HG03097 (cell line): ENCODE measurements around the gene FIZ1.

Source experiments
- ATAC-seq: cut with Tn5 transposase; IDR thresholded peaks from one replicate; pipeline ENCODE4 v1.9.1; 2021; ENCODE audit not compliant: unreplicated experiment, low FRiP score

FIZ1 gene

DNA sequence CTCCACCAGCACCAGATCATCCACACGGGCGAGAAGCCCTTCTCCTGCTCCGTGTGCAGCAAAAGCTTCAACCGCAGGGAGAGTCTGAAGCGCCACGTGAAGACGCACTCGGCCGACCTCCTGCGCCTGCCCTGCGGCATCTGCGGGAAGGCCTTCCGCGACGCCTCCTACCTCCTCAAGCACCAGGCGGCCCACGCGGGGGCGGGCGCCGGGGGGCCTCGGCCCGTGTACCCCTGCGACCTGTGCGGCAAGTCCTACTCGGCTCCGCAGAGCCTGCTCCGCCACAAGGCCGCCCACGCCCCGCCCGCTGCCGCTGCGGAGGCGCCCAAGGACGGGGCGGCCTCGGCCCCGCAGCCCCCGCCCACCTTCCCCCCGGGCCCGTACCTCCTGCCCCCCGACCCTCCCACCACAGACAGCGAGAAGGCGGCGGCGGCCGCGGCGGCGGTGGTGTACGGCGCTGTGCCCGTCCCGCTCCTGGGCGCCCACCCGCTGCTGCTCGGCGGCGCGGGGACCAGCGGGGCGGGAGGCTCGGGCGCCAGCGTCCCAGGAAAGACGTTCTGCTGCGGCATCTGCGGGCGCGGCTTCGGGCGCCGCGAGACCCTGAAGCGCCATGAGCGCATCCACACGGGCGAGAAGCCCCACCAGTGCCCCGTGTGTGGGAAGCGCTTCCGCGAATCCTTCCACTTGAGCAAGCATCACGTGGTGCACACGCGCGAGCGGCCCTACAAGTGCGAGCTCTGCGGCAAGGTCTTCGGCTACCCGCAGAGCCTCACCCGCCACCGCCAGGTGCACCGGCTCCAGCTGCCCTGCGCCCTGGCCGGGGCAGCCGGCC, 15.6 kb upstream of the FIZ1 start:
- ATAC-seq, result no peak

DNA sequence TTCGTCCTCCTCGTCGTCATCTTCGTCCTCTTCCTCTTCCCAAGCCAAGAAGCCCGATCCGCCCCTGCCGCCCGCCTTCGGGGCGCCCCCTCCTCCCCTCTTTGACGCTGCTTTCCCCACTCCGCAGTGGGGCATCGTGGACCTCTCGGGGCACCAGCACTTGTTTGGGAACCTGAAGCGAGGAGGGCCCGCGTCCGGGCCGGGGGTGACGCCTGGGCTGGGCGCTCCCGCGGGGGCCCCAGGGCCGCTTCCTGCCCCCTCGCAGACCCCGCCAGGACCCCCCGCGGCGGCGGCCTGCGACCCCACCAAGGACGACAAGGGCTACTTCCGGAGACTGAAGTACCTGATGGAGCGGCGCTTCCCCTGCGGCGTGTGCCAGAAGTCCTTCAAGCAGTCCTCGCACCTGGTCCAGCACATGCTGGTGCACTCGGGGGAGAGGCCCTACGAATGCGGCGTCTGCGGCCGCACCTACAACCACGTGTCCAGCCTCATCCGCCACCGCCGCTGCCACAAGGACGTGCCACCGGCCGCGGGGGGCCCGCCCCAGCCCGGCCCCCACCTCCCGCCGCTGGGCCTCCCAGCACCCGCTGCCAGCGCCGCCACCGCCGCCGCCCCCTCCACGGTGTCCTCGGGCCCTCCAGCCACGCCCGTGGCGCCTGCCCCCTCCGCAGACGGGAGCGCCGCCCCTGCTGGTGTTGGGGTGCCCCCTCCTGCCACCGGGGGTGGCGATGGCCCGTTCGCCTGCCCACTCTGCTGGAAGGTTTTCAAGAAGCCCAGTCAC, 14.8 kb upstream of the FIZ1 start:
- ATAC-seq, result no peak

DNA sequence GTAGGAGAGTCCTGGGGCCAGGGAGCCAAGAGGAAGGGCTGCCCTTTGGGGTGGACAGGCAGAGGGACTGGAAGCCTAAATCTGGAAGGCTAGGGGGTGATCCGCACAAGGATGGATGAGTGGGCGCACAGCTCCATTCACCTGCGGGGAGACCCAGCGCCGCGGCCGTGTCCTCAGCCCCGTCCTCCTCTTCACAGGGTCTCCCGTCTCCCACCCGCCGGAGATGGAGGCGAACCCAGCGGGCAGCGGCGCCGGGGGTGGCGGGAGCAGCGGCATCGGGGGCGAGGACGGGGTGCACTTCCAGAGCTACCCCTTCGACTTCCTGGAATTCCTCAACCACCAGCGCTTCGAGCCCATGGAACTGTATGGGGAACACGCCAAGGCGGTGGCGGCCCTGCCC, 14.1 kb upstream of the FIZ1 start:
- no peak for ATAC-seq

DNA sequence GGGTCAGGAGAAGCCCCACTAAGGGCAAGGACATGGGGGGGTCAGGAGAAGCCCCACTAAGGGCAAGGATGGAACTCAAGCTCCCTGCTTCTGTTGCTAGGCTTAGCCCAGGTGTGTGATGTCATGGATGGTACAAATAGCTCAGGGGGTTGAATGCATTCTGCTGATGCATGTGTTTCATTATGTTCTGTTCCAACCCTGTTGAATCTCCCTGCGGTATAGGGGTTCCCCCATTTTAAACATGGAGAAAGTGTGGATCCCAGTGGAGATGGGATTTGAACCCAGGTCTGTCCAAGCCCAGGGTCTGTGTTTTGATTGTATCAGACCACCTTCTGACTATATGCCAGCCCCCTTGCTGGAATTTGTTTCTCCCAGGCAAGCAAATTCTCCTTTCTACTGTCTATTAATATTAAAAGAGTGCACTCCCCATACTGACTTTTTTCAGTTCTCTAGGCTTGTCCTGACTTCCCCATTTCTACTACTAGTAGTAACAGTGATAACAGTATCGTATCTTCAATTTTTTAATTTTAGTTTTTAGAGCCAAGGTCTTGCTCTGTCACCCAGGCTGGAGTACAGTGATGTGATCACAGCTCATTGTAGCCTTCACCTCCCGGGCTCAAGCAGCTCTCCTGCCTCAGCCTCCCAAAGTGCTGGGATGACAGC, 12.8 kb upstream of the FIZ1 start:
- ATAC-seq, result no peak

DNA sequence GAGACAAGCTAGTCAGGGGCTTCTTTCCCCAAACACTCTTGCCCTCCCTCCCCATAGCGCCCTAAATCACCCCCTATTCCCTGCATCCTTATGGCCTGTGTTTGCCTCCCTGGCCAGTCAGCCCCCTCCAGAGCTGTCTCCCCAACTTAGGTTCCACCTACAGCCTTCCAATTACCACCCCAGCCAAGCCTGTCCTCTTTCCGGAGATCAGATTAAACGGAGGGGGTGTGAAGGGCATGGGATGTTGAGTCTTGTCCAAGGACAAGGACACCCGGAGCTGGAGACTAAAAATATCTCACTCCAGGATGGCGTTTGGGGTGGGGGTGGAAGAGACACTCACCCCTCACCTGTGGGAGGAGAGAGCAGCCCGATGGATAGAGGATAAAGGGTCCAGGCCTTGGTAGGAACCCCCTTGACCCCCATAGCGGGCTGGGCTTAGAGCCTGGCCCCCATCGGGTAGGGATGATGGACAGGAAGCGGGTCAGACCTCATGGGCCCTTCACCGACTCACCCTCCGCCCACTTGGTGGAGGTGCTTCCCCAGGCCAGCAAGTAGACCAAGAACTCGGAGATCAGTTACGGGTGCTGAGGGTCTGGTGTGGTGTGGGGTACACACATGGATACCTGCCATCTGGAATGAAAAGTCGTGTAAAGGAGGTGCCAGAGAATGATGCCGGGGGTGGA, 12.1 kb upstream of the FIZ1 start:
- no peak for ATAC-seq

DNA sequence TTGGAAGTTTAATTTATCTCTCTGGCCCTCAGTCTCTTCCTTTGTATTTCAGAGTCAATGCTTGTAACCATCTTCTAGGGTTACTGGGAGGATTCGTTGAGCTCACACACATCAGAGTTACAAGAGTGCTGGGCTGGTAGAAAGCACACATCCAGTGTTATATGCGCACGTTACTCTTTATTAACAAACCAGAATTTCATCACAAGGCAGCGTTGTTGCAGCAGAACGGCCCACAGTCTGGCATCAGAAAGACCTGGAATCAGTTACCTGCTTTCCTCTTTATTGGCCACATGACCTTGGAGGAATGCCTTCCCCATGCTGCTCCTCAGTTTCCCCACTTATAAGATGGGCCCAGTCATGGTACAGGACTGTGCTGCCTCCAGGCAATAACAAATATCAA, 10.0 kb upstream of the FIZ1 start:
- ATAC-seq, result no peak

DNA sequence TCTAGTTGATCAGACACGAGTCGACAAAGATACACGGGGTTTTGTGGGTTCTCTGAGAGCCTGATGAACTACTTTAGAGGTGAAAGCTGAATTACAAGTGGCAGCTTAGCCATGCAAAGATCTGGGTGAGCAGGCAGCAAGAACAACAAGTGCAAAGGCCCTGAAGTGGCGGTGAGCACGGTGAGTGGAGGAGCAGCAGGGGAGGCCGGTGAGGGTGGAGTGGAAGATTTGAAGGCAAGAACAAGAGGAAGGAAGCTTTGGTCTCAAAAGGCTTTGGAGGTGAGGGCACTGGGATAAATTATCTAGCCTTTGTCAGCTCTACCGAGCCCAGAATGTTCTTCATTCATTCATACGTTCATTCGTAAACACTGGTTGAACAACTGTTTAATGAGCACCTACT, 7.5 kb upstream of the FIZ1 start:
- no peak for ATAC-seq

DNA sequence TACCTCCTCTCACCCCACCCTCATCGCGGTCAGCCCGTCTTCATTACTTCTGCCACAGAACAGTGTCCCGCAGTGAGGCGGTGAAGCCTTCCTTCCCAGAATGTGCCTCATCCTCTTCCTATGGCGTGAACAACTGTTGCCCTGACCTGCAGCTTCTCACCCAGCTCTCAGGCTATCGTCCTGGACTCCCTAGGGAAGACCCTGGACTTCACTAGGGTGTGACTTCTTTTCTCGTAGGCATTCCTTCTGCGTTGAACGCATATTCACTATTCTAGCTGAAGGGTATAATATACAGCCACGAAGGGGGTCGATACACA, 7.1 kb upstream of the FIZ1 start:
- no peak for ATAC-seq

DNA sequence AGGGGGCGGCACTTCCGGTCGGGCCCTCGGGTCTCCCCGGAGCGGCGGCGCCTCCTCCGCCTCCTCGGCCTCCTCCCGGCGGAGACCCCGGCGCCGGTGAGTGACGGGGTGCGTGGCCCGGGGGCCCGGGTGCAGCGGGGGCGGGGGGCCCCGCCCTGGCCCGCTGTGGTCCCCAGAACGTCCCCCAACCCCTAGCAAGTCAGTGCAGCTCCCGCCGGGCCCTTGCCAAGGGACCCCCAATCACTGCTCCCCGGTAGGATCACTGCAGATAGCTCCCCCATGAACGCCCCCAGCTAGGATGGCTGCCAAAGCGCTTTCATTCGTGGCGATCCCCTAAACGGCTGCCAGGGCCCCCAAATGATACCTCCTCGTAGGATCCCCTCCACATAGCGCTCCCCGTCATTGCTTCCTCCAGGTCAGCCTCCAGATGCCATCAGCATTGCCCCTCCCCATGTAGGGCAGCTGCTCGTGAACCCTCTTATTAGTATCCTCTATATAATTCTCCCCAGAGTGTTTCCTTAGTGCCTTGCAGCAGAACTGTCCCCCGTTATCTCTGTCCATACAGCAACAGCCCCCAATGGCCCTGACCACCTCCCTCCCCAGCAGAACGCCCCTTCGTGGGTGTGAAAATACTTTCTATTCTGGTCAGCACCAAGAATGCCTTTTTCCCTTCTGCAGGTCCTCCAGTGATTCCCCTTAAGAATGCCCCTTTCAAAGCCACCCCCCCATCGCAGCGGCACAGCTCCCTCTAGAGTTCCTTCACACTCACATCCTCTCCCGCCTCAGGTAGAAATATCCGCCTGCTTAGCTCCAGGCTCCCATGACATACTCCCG, 6.5 kb upstream of the FIZ1 start, which contains the start of gene ZNF865:
Gene ZNF865, plus strand, starts transcription at position 11 of the 834 bp plus-strand sequence. CDS start 7,972 bp downstream, outside the sequence.
- peak; percentile 38 for ATAC-seq

DNA sequence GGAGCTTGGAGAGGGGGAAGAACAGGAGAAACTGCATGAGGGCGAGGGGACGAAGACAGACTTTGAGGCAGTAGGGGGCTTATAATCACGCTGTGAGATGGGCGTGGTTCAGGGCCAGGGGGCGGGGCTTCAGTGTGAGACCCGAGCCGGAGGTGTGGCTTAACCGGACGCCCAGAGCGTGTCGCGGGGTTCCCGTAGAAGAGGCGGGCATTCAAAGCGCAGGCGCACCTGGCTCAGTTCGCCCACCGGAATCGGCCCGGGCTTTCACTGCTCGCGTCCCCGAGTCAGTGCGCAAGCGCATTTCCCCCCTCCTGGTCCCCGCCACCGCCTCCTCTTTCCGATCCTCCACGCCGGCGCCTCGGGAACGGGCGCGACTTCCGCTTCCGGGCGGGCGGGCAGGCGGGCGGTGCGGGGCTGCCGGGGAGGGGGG, 5.9 kb upstream of the FIZ1 start:
- peak; percentile 64 for ATAC-seq

DNA sequence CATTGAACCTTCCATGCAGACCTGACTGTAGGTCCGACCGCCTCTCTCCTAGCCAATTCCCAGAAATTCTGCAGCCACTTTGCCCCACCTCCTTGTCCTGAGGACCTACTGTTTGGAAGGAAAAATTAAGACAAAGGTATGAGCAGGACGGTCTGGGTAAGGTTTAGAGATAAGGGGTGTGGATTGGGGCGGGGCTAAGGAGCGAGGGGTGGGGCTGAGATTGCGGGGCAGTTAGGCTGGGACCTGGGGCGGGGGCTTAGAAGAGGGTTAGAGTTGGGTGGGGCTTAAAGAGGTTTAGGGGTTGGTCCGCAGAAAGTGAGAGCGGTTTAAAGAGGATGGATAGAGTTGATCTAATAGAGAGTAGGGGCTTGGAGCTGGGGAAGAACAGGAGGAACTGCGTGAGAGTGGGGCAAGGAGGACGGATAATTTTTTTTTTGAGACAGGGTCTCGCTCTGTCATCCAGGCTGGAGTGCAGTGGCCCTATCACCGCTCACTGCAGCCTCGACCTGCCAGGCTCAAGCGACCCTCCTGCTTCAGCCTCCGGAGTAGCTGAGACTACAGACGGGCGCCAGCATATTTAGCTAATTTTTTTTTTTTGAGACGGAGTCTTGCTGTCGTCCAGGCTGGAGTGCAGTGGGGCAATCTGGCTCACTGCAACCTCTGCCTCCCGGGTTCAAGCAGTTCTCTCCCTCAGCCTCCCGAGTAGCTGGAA, 4.4 kb upstream of the FIZ1 start:
- no peak for ATAC-seq

DNA sequence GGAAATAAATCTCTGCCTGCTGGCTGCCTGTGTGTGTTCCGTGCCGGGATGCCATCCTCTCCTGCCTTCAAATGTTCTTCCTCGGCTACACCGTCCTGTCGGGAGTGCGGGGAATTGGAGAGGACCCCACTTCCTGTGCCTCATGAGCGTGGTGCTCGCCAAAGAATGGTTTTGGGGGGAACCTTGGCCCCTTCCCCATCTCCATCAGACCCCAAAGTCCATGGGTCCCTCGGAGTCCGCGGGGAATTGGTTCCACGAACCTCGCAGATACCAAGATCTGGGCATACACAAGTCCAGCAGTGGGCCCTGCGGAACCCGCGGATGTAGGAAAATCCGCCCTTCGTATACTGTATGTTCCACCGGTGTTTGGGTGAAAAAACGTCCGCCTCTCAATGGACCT, 3.8 kb upstream of the FIZ1 start:
- no peak for ATAC-seq

DNA sequence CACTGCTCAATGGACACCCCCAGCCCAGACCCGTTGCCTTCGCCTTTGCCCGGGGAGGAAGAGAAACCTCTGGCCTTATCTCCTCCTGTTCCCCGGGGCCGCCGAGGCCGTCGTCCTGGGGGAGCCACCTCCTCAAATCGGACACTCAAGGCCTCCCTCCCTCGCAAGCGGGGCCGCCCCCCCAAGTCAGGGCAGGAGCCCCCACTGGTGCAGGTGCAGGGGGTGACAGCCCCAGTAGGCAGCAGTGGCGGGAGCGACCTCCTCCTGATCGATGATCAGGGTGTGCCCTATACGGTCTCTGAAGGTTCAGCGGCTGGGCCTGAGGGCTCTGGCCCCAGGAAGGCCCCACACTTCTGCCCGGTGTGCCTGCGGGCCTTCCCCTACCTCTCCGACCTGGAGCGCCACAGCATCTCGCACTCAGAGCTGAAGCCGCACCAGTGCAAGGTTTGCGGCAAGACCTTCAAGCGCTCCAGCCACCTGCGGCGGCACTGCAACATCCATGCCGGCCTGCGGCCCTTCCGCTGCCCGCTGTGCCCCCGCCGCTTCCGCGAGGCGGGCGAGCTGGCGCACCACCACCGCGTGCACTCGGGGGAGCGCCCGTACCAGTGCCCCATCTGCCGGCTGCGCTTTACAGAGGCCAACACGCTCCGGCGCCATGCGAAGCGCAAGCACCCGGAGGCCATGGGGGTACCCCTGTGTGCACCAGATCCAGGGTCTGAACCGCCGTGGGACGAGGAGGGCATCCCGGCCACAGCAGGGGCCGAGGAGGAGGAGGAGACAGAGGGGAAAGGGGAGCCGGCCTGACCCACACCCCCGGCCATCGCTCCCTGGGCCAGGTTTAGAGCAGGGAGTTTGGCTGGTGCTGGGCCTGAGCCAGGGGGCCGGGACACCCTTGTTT, 3.0 kb upstream of the FIZ1 start:
- ATAC-seq, result no peak

DNA sequence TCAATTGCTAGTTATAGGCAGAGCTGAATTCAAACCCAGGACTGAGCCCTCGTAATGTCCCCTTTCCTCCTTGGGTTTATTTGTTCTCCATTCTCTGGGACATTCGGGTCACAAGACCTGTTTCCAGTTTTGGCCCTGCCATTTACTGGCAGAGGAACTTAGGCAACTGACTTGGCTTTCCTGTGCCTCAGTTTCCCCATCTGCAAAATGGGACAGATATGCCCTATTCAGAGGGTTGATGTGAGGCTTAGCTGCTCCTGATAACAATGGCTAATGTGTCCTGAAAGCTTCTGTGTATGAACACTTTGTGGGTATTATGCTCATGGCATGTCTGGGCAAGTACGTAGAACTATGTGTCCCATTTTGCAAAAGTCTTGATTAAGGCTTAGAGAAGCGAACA, 1.8 kb upstream of the FIZ1 start:
- ATAC-seq, result no peak

DNA sequence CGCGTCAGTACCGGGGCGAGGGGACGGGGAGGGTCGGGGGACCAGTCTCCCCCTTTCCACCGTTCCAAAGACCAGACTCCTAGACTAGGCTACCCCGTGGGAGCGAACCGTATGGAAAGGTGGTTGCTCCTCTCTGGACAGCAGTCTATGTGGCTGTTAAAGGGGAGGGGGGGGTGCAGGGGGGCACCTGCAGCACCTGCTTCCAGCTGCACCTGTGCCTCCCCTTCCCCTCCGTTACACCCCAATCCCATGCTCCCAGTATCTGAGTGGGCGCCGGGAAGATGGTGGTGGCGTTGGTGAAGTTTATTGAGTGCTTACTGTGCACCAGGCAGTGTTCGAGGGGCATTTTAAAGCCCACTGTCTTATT, 1.3 kb upstream of the FIZ1 start:
- ATAC-seq, result no peak

DNA sequence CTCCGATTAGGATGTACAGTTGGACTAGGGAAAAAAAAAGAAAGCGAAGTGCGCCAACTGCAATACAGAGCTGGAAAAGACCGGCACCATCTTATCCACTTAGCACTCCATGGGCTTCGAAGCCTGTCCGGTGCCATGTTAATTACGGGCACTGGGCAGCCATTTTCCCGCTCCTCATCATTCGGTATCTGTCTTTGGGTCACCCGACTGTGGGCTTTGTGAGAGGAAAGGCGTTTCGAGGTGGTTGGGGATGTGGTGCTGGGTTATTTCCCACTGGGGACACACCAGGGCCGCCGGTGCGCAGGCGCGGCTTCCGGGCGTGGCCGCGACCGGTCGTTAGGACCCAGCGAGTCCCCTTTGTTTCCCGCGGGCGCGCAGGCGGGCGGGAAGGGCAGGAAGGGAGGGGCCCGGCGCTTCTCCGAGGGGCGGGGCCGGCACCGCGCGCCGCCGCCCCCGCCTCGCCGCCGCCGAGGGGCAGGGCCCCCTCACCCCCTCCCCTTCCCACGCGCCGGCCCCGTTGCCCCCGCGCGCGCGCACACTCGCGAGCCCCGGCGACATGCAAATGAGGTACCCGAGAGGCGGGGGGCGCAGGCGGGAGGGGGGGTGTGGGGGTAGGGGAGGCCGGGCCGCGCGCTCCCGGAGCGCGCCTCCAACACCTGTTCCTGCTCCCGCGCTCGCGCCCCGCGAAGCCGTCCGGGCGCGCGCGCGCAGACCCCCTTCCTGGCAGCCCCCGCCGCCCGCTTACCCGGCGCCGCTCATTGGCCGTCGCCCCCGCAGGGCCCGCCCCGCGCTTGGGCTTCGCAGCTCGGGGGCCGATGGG, 735 bp upstream of the FIZ1 start, which contains the start of gene ZNF524:
Gene ZNF524, plus strand, starts transcription at position 447 of the 820 bp plus-strand sequence. CDS start 1,825 bp downstream, outside the sequence.
- peak; percentile 41 for ATAC-seq

DNA sequence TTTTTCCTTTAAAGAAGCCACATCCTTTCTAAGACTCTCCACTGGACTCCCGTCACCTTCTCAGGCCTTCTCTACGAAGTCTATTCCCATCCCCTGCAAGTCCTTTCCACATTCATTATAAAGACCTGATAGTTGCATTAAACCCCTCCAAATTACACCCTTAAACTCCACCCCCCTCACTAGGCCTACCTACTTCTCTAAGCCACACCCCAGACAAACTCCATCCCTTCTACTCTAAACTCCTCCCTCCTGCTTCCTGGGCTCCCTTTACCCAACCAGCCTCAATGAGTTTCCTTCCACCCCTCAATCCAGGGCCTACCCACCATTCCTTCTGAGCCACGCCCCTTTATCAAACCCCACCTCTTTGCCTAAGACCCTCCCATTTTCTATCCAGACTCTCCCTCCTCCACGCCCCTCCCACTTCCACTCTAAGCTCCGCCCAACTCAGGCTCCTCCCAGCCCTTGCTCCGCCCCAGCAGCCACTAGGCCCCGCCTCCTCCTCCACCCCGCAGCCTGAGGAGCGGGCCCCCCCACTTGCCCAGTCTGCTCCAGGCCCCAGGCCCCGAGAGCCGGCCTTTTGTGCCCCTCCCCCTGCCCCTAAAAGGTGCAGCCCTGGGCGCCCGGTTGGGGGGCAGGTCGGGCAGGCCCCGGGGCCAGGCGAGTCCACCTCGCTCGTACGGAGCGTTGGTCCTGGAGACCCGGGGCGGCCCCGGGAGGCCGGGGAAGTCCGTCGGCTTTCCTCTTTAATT, 424 bp downstream of the FIZ1 start:
- peak; percentile 45 for ATAC-seq
